SK-N-SH (cell line): ENCODE data around the gene RAD51B. TPM values are rescaled to one million over a fixed set of nuclear protein-coding genes. Genes with fewer than 3 reads are reported as not detected.

ENCODE experiments used
- CTCF ChIA-PET: fragments of 300-600, 350-600 bp; formaldehyde crosslinking; extraction: SDS; loops from one replicate; lab custom pipeline; 2021; lab: Yijun Ruan, JAX
- POLR2A ChIA-PET: fragments of 350-600 bp; sonication (Branson Sonifier 250); formaldehyde crosslinking; extraction: SDS; loops from one replicate; lab custom pipeline; 2020; ENCODE audit warnings: antibody characterized with exemption, inconsistent platforms; lab: Yijun Ruan, JAX
- DNase-seq: peaks from one replicate; pipeline ENCODE4 v3.0.0; 2012
- H2AFZ ChIP-seq: fragments of 200-600 bp; sonication (generic); 2 replicates; pipeline ENCODE4 v1.8.1; 2016; ENCODE audit warnings: antibody characterized with exemption, mild to moderate bottlenecking, low read depth
- H3F3A ChIP-seq: fragments of 200-600 bp; sonication (generic); replicated peaks from 2 replicates; pipeline ENCODE3; 2016; ENCODE audit warnings: antibody characterized with exemption, mild to moderate bottlenecking; ENCODE audit not compliant: insufficient read depth
- H3K27ac ChIP-seq, 2 experiments: fragments of 200-500 bp in 1 of 2; fragments of 200-600 bp in 1 of 2; sonication (Bioruptor generic) in 1 of 2; sonication (generic), shearing (Covaris generic) in 1 of 2; 2 replicates each; pipeline versions ENCODE4 v1.5.1 to v1.6.1; 2014 to 2016; ENCODE audit warnings: low read depth in 2 of 2, inconsistent platforms in 1 of 2, low read length in 1 of 2, mild to moderate bottlenecking in 1 of 2, mixed read lengths in 1 of 2
- H3K27me3 ChIP-seq: fragments of 200-600 bp; sonication (generic), shearing (Covaris generic); 2 replicates; pipeline ENCODE4 v1.6.1; 2016; ENCODE audit warnings: mixed run types; ENCODE audit not compliant: insufficient read depth
- H3K36me3 ChIP-seq, 2 experiments: fragments of 200-500 bp in 1 of 2; fragments of 200-600 bp in 1 of 2; sonication (Bioruptor generic) in 1 of 2; sonication (generic) in 1 of 2; replicated peaks in 1 of 2; 2 replicates each; pipeline versions ENCODE3 to v1.5.1; 2014 to 2016; ENCODE audit warnings: low read length in 1 of 2, mild to moderate bottlenecking in 1 of 2; ENCODE audit not compliant: insufficient read depth in 2 of 2, control insufficient read depth in 1 of 2
- H3K4me1 ChIP-seq, 2 experiments: fragments of 200-500 bp in 1 of 2; fragments of 200-600 bp in 1 of 2; sonication (Bioruptor generic) in 1 of 2; sonication (generic), shearing (Covaris generic) in 1 of 2; 2 replicates each; pipeline versions ENCODE4 v1.5.1 to v1.6.1; 2014 to 2016; ENCODE audit warnings: low read depth in 1 of 2, low read length in 1 of 2, mixed run types in 1 of 2; ENCODE audit not compliant: insufficient read depth in 2 of 2, control insufficient read depth in 1 of 2
- H3K4me2 ChIP-seq: fragments of 200-600 bp; sonication (generic), shearing (Covaris generic); 2 replicates; pipeline ENCODE4 v1.6.1; 2017; ENCODE audit warnings: mixed run types
- H3K4me3 ChIP-seq, 2 experiments: fragments of 200-500 bp in 1 of 2; fragments of 200-600 bp in 1 of 2; sonication (Bioruptor generic) in 1 of 2; sonication (generic), shearing (Covaris generic) in 1 of 2; 2 replicates each; pipeline versions ENCODE4 v1.5.1 to v1.8.1; 2014 to 2016; ENCODE audit warnings: low read depth in 2 of 2, inconsistent platforms in 1 of 2, low read length in 1 of 2, mild to moderate bottlenecking in 1 of 2, mixed read lengths in 1 of 2, moderate library complexity in 1 of 2
- H3K79me2 ChIP-seq: fragments of 200-600 bp; sonication (generic); 2 replicates; pipeline ENCODE4 v1.8.1; 2017; ENCODE audit warnings: mild to moderate bottlenecking; ENCODE audit not compliant: insufficient read depth
- H3K9ac ChIP-seq: fragments of 200-600 bp; sonication (generic); 2 replicates; pipeline ENCODE4 v1.6.1; 2017; ENCODE audit warnings: mixed run types
- H3K9me2 ChIP-seq: fragments of 200-600 bp; sonication (generic); 2 replicates; pipeline ENCODE4 v1.6.1; 2017; ENCODE audit warnings: mixed run types
- H3K9me3 ChIP-seq: fragments of 200-600 bp; sonication (generic); 2 replicates; pipeline ENCODE4 v1.6.1; 2017; ENCODE audit warnings: mixed run types, mild to moderate bottlenecking, moderate library complexity
- H4K20me1 ChIP-seq: fragments of 200-600 bp; sonication (generic); 2 replicates; pipeline ENCODE4 v1.6.1; 2017; ENCODE audit warnings: mild to moderate bottlenecking, mixed run types; ENCODE audit not compliant: insufficient read depth
- EP300 ChIP-seq, 2 experiments: IDR thresholded peaks; 2 replicates each; pipeline versions ENCODE4 v1.4.0 to v1.6.1; 2012; ENCODE audit warnings: borderline replicate concordance in 1 of 2, low read depth in 1 of 2, low read length in 1 of 2
- EZH2phosphoT487 ChIP-seq: fragments of 200-600 bp; sonication (generic); IDR thresholded peaks from 2 replicates; pipeline ENCODE4 v1.6.1; 2017; ENCODE audit warnings: low read depth, mixed run types, mild to moderate bottlenecking, antibody characterized with exemption, moderate library complexity, borderline replicate concordance
- FOXJ3 ChIP-seq: sonication (generic); formaldehyde crosslinking; IDR thresholded peaks from 2 replicates; pipeline ENCODE4 v1.5.1; 2020; ENCODE audit warnings: mild to moderate bottlenecking, missing genetic modification reagents
- FOXM1 ChIP-seq: IDR thresholded peaks from 2 replicates; pipeline ENCODE4 v1.4.0; 2012; ENCODE audit warnings: low read depth, mild to moderate bottlenecking
- GATA2 ChIP-seq: sonication (generic); formaldehyde crosslinking; IDR thresholded peaks from 2 replicates; pipeline ENCODE4 v1.5.0; 2020; ENCODE audit warnings: mild to moderate bottlenecking, missing genetic modification reagents
- MAX ChIP-seq: IDR thresholded peaks from 2 replicates; pipeline ENCODE4 v1.4.0; 2012; ENCODE audit warnings: low read depth
- MXI1 ChIP-seq: IDR thresholded peaks from 2 replicates; pipeline ENCODE4 v1.6.1; 2012; ENCODE audit warnings: mild to moderate bottlenecking, low read depth, low read length, improper control_type of control experiment
- NRF1 ChIP-seq: IDR thresholded peaks from 2 replicates; pipeline ENCODE4 v1.6.1; 2012; ENCODE audit warnings: low read depth, mild to moderate bottlenecking, low read length
- REST ChIP-seq: IDR thresholded peaks from 2 replicates; pipeline ENCODE4 v1.6.1; 2012; ENCODE audit warnings: mild to moderate bottlenecking, low read depth, low read length, moderate library complexity
- RFX5 ChIP-seq: IDR thresholded peaks from 2 replicates; pipeline ENCODE4 v1.6.1; 2012; ENCODE audit warnings: mild to moderate bottlenecking, improper control_type of control experiment, low read length
- RXRA ChIP-seq: IDR thresholded peaks from 2 replicates; pipeline ENCODE4 v1.4.0; 2012; ENCODE audit warnings: low read depth, mild to moderate bottlenecking, borderline replicate concordance
- SMC3 ChIP-seq: IDR thresholded peaks from 2 replicates; pipeline ENCODE4 v1.6.1; 2012; ENCODE audit warnings: low read depth, low read length, improper control_type of control experiment
- YY1 ChIP-seq: IDR thresholded peaks from 2 replicates; pipeline ENCODE4 v1.4.0; 2012; ENCODE audit warnings: low read depth, mild to moderate bottlenecking
- WGBS: methylation state at CpG from one replicate; pipeline ENCODE4 v1.1.6; 2017; ENCODE audit warnings: low lambda C conversion rate; 5-methylcytosine and 5-hydroxymethylcytosine counted together
- polyA plus RNA-seq, 3 experiments: library from polyadenylated mRNA; depleted of rRNA; stranded (reverse); fragments of >200 nt; gene quantifications; 2 replicates each; pipeline ENCODE4 v1.2.3, GENCODE V29; 2012
- TF ChIP-seq, protein P1 (sequence below): fragments of 200-600 bp; sonication (generic); IDR thresholded peaks from 2 replicates; pipeline ENCODE4 v1.6.1; 2017; ENCODE audit warnings: antibody characterized with exemption, mild to moderate bottlenecking, moderate library complexity
- TF ChIP-seq, protein P2 (sequence below): IDR thresholded peaks from 2 replicates; pipeline ENCODE4 v1.4.0; 2012; ENCODE audit warnings: low read depth, borderline replicate concordance
- TF ChIP-seq, protein P3 (sequence below): fragments of 150-350 bp; IDR thresholded peaks from 2 replicates; pipeline ENCODE4 v1.6.1; 2016; ENCODE audit warnings: mild to moderate bottlenecking, low read depth, low read length

RAD51B gene
- polyA plus RNA-seq, 1 of the 3 experiments (the other 2 are of a cell fraction) = 6.0 TPM

GRCh38 chr14:68661226-68662225 lies 841.9 kb downstream of the RAD51B start:
- no peak for TF ChIP-seq MAX
- TF ChIP-seq RXRA = no peak
- TF ChIP-seq NRF1 = no peak
- no peak for TF ChIP-seq EZH2phosphoT487
- no peak for TF ChIP-seq MXI1
- no peak for TF ChIP-seq RFX5
- no peak for TF ChIP-seq EP300 (IDR thresholded peaks at IDR 0.05; ENCODE audit: borderline replicate concordance in 1 of 2, low read depth in 1 of 2, low read length in 1 of 2)
- no peak for TF ChIP-seq GATA2 (CRISPR knock-in tag)
- TF ChIP-seq, protein P1, sequence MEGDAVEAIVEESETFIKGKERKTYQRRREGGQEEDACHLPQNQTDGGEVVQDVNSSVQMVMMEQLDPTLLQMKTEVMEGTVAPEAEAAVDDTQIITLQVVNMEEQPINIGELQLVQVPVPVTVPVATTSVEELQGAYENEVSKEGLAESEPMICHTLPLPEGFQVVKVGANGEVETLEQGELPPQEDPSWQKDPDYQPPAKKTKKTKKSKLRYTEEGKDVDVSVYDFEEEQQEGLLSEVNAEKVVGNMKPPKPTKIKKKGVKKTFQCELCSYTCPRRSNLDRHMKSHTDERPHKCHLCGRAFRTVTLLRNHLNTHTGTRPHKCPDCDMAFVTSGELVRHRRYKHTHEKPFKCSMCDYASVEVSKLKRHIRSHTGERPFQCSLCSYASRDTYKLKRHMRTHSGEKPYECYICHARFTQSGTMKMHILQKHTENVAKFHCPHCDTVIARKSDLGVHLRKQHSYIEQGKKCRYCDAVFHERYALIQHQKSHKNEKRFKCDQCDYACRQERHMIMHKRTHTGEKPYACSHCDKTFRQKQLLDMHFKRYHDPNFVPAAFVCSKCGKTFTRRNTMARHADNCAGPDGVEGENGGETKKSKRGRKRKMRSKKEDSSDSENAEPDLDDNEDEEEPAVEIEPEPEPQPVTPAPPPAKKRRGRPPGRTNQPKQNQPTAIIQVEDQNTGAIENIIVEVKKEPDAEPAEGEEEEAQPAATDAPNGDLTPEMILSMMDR = no peak
- TF ChIP-seq, protein P2, sequence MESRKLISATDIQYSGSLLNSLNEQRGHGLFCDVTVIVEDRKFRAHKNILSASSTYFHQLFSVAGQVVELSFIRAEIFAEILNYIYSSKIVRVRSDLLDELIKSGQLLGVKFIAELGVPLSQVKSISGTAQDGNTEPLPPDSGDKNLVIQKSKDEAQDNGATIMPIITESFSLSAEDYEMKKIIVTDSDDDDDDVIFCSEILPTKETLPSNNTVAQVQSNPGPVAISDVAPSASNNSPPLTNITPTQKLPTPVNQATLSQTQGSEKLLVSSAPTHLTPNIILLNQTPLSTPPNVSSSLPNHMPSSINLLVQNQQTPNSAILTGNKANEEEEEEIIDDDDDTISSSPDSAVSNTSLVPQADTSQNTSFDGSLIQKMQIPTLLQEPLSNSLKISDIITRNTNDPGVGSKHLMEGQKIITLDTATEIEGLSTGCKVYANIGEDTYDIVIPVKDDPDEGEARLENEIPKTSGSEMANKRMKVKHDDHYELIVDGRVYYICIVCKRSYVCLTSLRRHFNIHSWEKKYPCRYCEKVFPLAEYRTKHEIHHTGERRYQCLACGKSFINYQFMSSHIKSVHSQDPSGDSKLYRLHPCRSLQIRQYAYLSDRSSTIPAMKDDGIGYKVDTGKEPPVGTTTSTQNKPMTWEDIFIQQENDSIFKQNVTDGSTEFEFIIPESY = no peak
- TF ChIP-seq REST = no peak
- no peak for TF ChIP-seq YY1
- TF ChIP-seq FOXM1 = no peak
- TF ChIP-seq FOXJ3 (CRISPR knock-in tag) = no peak
- TF ChIP-seq SMC3 = no peak
- TF ChIP-seq, protein P3, sequence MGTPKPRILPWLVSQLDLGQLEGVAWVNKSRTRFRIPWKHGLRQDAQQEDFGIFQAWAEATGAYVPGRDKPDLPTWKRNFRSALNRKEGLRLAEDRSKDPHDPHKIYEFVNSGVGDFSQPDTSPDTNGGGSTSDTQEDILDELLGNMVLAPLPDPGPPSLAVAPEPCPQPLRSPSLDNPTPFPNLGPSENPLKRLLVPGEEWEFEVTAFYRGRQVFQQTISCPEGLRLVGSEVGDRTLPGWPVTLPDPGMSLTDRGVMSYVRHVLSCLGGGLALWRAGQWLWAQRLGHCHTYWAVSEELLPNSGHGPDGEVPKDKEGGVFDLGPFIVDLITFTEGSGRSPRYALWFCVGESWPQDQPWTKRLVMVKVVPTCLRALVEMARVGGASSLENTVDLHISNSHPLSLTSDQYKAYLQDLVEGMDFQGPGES = no peak
- Histone ChIP-seq H3K27me3 (no peaks in the 10 kb centered on the region), H2AFZ (no peak overlapping the region), H3K36me3 (no peaks in the 10 kb centered on the region), H3K4me1 (peaks cover 10 to 19% of the 10 kb centered on the region in 2 experiments), H3K4me2 (no peak overlapping the region), H3F3A (peaks cover 14% of the 10 kb centered on the region), H3K27ac (no peak overlapping the region), H3K9me3 (no peaks in the 10 kb centered on the region), H4K20me1 (no peaks in the 10 kb centered on the region), H3K79me2 (no peaks in the 10 kb centered on the region), H3K9me2 (no peaks in the 10 kb centered on the region), H3K4me3 (no peak overlapping the region), H3K9ac (no peak overlapping the region)
- CTCF ChIA-PET = no interaction called here
- DNase-seq = no peak
- POLR2A ChIA-PET = no interaction called here
- WGBS = 94% methylated on average over 12 of the region's 14 CpGs
